HUDEP-2 (cell line): ENCODE measurements around the gene UPP1.

Source experiments
- DNase-seq, 76 experiments: peaks; one replicate each; lab custom pipeline; 2025; ENCODE audit not compliant: unreplicated experiment in 76 of 76; lab: John Stamatoyannopoulos, UW

UPP1 gene

GRCh38 chr7:48148311-48148710 is 59.2 kb downstream of the UPP1 start:
- no peak for DNase-seq

DNA sequence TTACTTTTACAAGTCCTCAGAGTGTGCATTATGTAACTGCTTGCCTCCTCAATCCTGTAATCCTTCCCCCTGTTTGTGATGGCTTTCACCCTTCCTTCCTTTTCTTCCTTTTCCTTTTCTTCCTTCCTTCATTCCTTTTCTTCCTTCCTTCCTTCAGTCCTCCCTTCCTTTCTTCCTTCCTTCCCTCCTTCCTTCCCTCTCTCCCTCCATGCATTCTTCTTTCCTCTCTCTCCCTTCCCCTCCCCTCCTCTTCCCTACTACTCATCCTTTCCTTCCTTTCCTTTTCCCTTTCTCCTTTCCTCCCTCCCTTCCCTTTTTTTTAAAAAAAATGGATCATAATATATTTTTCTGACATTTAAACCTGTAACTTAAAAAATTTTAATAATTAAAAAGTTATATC is 60.0 kb downstream of the UPP1 start:
- DNase-seq, result no peak

- no peak for DNase-seq
These were observed 61.0 kb downstream of the UPP1 start for GRCh38 chr7:48150086-48150485.

DNA sequence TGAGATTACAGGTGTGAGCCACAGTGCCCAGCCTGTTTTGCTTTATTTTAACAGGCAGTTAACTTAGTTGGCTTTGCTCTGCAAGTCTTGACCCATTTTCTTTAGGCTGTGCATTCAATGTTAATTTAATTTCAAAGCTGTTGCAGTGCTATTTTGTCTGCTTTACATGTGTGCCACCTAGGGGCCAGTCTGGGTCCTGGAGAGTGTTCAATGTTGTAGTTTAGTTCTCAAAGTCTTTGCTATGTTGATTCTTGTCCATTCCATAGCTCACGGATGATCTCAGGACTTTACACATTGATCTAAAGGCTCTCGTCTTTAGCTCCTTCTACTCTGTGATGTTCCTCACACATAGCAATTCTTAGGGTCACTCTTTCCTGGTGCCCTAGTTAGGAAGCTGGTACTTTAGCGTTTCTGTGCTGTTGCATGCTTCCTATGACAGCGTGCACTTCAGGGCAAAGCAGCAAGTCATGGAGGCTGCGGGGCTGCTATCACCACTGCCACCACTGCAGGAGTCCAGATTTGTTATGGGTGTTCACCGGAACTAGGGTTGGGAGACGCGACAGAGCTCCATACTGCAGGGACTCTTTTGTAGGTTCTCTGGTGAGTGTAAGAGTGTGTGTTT is 65.8 kb downstream of the UPP1 start:
- peak in 7 of 76 experiments; percentile 2 to 18 (median 5) for DNase-seq
